ENCODE measurements around the gene KDM4B. TPM values are rescaled to one million over a fixed set of nuclear protein-coding genes. Genes with fewer than 3 reads are reported as not detected.

The KDM4B gene
- total and polyA plus RNA-seq, 4 donors, result 17.1 to 49.5 (median 24.7) TPM

GRCh38 chr19:5002143-5002542, 33.2 kb downstream of the KDM4B start:
- no peaks in the 10 kb centered on the region for H3K36me3 ChIP-seq (ENCODE audit: control insufficient read depth in 4 of 4, insufficient read depth in 4 of 4, low read length in 4 of 4)
- H3K9ac ChIP-seq (ENCODE audit: insufficient read depth in 1 of 2, low read length in 2 of 2), result no peak overlapping the region
- WGBS, 2 donors, result 73 to 86% methylated on average over 4 of the region's 4 CpGs
- TF ChIP-seq CTCF (IDR thresholded peaks at IDR 0.05; ENCODE audit: control extremely low read depth, extremely low read depth), result no peak
- no peak overlapping the region for H3K27ac ChIP-seq (ENCODE audit: low read depth in 1 of 2, low read length in 1 of 2)
- no peaks in the 10 kb centered on the region for H3K9me3 ChIP-seq (ENCODE audit: control insufficient read depth in 4 of 4, insufficient read depth in 3 of 4, low read length in 3 of 4)
- DNase-seq (no peak), ATAC-seq (ENCODE audit: insufficient read depth, low FRiP score) (no peak)
- no peaks in the 10 kb centered on the region for H3K4me1 ChIP-seq (ENCODE audit: control insufficient read depth in 5 of 5, insufficient read depth in 5 of 5, low read length in 5 of 5)
- no peak overlapping the region for H3K4me3 ChIP-seq
- no peaks in the 10 kb centered on the region for H3K27me3 ChIP-seq (ENCODE audit: control insufficient read depth in 3 of 3, insufficient read depth in 3 of 3, low read length in 2 of 3)

DNA sequence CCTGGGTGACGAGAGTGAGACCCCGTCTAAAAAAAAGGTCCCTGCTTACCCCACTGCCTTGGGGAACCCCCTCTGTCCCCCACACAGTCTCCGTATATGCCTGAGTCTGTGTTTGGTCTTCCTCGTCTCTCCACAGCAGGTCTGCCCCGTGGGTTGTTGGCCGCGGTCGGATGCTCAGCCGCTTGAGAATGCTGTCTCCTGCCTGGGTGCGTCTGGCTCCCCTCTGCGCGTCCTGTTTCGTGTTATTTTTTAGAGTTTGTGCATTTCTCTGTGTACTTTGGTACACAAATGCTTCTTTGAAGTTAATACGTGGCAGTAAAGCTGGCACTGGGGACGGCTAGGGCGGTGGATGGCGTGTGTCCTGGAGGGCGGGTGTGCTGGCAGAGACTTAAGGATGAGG, 34.9 kb downstream of the KDM4B start:
- ATAC-seq (ENCODE audit: insufficient read depth, low FRiP score), result no peak
- no peak for DNase-seq
- no peak for TF ChIP-seq CTCF (IDR thresholded peaks at IDR 0.05; ENCODE audit: control extremely low read depth, extremely low read depth)

GRCh38 chr19:5005096-5005495, 36.2 kb downstream of the KDM4B start:
- no peak for ATAC-seq (ENCODE audit: insufficient read depth, low FRiP score)

More for the DNA sequence above, 34.9 kb downstream of the KDM4B start:
- Histone ChIP-seq H3K9me3 (ENCODE audit: control insufficient read depth in 4 of 4, insufficient read depth in 3 of 4, low read length in 3 of 4) (no peaks in the 10 kb centered on the region), H3K27ac (ENCODE audit: low read depth in 1 of 2, low read length in 1 of 2) (no peak overlapping the region), H3K27me3 (ENCODE audit: control insufficient read depth in 3 of 3, insufficient read depth in 3 of 3, low read length in 2 of 3) (no peaks in the 10 kb centered on the region), H3K9ac (ENCODE audit: insufficient read depth in 1 of 2, low read length in 2 of 2) (no peak overlapping the region), H3K4me1 (ENCODE audit: control insufficient read depth in 5 of 5, insufficient read depth in 5 of 5, low read length in 5 of 5) (no peaks in the 10 kb centered on the region), H3K4me3 (no peak overlapping the region), H3K36me3 (ENCODE audit: control insufficient read depth in 4 of 4, insufficient read depth in 4 of 4, low read length in 4 of 4) (no peaks in the 10 kb centered on the region)
- 93 to 95% methylated on average over 18 of the region's 18 CpGs for WGBS, 2 donors

More at GRCh38 chr19:5005096-5005495, 36.2 kb downstream of the KDM4B start:
- 89 to 92% methylated on average over 5 of the region's 5 CpGs for WGBS, 2 donors
- Histone ChIP-seq H3K36me3 (ENCODE audit: control insufficient read depth in 4 of 4, insufficient read depth in 4 of 4, low read length in 4 of 4) (no peaks in the 10 kb centered on the region), H3K4me3 (no peak overlapping the region), H3K27me3 (ENCODE audit: control insufficient read depth in 3 of 3, insufficient read depth in 3 of 3, low read length in 2 of 3) (no peaks in the 10 kb centered on the region), H3K4me1 (ENCODE audit: control insufficient read depth in 5 of 5, insufficient read depth in 5 of 5, low read length in 5 of 5) (no peaks in the 10 kb centered on the region), H3K9ac (ENCODE audit: insufficient read depth in 1 of 2, low read length in 2 of 2) (no peak overlapping the region), H3K27ac (ENCODE audit: low read depth in 1 of 2, low read length in 1 of 2) (no peak overlapping the region), H3K9me3 (ENCODE audit: control insufficient read depth in 4 of 4, insufficient read depth in 3 of 4, low read length in 3 of 4) (no peaks in the 10 kb centered on the region)
- no peak for TF ChIP-seq CTCF (IDR thresholded peaks at IDR 0.05; ENCODE audit: control extremely low read depth, extremely low read depth)
- no peak for DNase-seq
